ENCODE data around the gene OGFR. TPM values are rescaled to one million over a fixed set of nuclear protein-coding genes. Genes with fewer than 3 reads are reported as not detected.

The OGFR gene, protein sequence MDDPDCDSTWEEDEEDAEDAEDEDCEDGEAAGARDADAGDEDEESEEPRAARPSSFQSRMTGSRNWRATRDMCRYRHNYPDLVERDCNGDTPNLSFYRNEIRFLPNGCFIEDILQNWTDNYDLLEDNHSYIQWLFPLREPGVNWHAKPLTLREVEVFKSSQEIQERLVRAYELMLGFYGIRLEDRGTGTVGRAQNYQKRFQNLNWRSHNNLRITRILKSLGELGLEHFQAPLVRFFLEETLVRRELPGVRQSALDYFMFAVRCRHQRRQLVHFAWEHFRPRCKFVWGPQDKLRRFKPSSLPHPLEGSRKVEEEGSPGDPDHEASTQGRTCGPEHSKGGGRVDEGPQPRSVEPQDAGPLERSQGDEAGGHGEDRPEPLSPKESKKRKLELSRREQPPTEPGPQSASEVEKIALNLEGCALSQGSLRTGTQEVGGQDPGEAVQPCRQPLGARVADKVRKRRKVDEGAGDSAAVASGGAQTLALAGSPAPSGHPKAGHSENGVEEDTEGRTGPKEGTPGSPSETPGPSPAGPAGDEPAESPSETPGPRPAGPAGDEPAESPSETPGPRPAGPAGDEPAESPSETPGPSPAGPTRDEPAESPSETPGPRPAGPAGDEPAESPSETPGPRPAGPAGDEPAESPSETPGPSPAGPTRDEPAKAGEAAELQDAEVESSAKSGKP
- 54.3 and 55.7 TPM in 2 replicates for total RNA-seq

DNA sequence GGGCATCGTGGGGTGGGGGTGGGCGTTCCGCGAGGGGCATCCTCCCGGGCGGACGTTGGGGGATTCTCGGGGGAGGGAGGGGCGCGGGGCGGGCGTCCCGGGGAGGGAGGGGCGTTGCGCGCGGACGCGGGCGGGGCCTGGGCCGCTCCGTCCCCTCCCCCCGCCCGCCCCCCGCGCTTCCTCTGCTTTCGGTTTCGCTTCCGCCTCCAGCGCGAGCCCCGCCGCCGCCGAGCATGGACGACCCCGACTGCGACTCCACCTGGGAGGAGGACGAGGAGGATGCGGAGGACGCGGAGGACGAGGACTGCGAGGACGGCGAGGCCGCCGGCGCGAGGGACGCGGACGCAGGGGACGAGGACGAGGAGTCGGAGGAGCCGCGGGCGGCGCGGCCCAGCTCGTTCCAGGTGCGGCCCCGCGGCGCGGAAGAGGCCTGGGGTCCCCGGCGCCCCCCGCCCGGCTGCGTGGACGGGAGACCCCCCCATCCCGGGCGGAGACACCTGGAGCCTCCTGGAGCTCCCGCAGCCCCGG, at the start of gene OGFR:
Gene OGFR, plus strand, starts transcription at position 209 of the 528 bp plus-strand sequence. Its CDS starts 25 bp downstream, at position 234.
- Mint-ChIP-seq H3K27ac (peak within 1 kb of the TSS; percentile 88), H3K36me3 (ENCODE audit: low read depth) (peaks cover 39% of the 10 kb centered on the region), H3K27me3 (ENCODE audit: low read depth) (no peaks in the 10 kb centered on the region), H3K4me1 (ENCODE audit: low read depth) (peaks cover 21% of the 10 kb centered on the region), H3K4me3 (ENCODE audit: low read depth) (peak within 1 kb of the TSS; percentile 89), H3K9me3 (no peaks in the 10 kb centered on the region)
- intact Hi-C loops (cut with micrococcal nuclease): loop anchor here (1.0 to 5.0 kb wide), 2 partner anchors 10 to 187 kb away; no protein-coding TSS in a partner anchor
- peak; percentile 72 for DNase-seq (ENCODE audit: low spot score)

DNA sequence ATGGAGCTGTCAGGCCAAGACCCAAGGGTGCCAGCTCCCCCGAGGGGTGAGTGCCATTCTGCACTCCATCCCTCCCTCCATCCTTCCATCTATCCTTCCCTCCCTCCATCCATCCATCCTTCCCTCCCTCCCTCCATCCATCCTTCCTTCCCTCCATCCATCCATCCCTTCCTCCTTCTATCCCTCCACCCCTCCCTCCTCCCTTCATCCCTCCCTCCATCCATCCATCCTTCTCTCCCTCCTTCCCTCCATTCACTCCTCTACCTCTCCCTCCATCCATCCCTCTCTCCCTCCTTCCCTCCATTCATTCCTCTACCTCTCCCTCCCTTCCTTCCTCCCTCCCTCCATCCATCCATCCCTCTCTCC, 49.7 kb upstream of the OGFR start:
- peaks cover 27% of the 10 kb centered on the region for H3K27me3 Mint-ChIP-seq (ENCODE audit: low read depth)
- no peak for DNase-seq (ENCODE audit: low spot score)
- no peaks in the 10 kb centered on the region for H3K9me3 Mint-ChIP-seq
- no peak overlapping the region for H3K27ac Mint-ChIP-seq
- H3K4me1 Mint-ChIP-seq (ENCODE audit: low read depth): no peaks in the 10 kb centered on the region
- no peak overlapping the region for H3K4me3 Mint-ChIP-seq (ENCODE audit: low read depth)
- intact Hi-C loops (cut with micrococcal nuclease): no loop called here
- H3K36me3 Mint-ChIP-seq (ENCODE audit: low read depth): no peaks in the 10 kb centered on the region

DNA sequence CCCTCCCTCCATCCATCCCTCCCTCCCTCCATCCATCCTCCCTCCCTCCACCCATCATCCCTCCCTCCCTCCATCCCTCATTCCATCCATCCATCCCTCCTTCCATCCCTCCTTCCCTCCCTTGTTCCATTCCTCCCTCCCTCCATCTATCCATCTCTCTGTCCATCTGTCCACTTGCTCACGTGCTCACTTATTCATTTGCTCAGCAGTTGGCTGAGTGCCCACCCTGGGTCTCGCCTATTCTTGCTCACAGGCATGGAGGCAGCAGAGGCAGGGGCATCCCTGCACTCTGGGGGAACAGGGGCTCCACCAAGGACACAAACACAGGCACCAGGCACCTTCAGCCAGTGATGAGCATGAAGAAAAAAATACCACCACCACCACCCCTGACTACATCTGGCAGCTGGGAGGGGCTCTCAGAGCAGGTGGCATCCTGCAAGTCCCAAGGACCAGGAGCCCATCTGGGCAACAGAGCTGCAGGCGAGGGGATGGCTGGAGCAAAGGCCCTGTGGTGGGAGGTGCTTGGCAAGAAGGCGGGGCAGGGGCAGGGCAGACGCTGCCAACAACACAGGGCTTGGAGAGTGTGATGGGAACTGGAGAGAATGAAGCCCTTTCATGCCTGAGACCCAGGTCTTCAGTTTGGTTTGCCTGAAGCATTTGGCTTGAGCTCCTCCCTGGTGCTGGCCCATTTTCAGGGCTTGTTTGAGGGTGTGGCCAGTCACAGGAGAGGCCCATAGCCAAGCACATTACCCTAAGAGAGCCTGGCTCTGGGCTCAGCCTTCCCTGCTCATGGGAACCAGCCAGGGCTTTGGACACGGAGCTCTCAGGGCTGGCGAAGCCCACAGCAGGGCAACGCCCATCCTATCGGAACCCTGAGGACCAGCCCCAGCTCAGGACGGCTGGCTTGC, 48.6 kb upstream of the OGFR start:
- no peaks in the 10 kb centered on the region for H3K4me1 Mint-ChIP-seq (ENCODE audit: low read depth)
- intact Hi-C loops (cut with micrococcal nuclease): no loop called here
- no peaks in the 10 kb centered on the region for H3K36me3 Mint-ChIP-seq (ENCODE audit: low read depth)
- no peaks in the 10 kb centered on the region for H3K9me3 Mint-ChIP-seq
- H3K4me3 Mint-ChIP-seq (ENCODE audit: low read depth): no peak overlapping the region
- no peak for DNase-seq (ENCODE audit: low spot score)
- H3K27ac Mint-ChIP-seq: no peak overlapping the region
- H3K27me3 Mint-ChIP-seq (ENCODE audit: low read depth): peaks cover 25% of the 10 kb centered on the region

DNA sequence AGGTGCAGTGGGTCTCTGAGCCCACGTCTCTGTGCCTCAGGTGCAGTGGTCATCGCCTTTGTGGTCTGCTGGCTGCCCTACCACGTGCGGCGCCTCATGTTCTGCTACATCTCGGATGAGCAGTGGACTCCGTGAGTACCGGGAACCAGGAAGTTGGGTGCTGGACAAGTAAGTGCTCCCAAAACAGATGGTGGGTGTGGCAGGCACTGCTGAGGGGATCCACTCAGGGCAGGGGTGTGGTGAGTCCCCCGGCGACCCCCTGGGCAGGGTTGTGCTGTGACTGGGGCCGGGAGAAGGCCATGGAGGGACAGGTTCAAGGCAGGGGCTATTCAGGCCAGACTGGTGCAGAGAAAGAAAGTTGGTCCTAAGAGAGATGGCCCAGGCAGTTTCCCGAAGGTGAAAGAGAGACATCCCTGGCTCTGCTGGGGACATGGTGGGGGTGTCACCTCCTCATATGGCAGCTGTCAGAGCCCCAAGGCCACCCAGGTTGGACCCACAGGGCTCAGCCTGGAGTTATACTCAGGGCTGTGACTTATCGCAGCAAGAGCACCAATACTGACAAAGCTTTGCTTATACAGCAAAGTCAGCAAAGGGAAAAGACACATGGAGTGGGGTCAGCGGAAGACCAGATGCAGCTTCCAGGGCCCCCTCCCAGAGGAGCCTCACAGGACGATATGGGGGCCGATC, 46.3 kb upstream of the OGFR start:
- Mint-ChIP-seq H3K27ac (no peak overlapping the region), H3K36me3 (ENCODE audit: low read depth) (no peaks in the 10 kb centered on the region), H3K9me3 (no peaks in the 10 kb centered on the region), H3K4me3 (ENCODE audit: low read depth) (no peak overlapping the region), H3K27me3 (ENCODE audit: low read depth) (peaks cover 18% of the 10 kb centered on the region), H3K4me1 (ENCODE audit: low read depth) (no peaks in the 10 kb centered on the region)
- DNase-seq (ENCODE audit: low spot score): no peak
- intact Hi-C loops (cut with micrococcal nuclease): no loop called here

DNA sequence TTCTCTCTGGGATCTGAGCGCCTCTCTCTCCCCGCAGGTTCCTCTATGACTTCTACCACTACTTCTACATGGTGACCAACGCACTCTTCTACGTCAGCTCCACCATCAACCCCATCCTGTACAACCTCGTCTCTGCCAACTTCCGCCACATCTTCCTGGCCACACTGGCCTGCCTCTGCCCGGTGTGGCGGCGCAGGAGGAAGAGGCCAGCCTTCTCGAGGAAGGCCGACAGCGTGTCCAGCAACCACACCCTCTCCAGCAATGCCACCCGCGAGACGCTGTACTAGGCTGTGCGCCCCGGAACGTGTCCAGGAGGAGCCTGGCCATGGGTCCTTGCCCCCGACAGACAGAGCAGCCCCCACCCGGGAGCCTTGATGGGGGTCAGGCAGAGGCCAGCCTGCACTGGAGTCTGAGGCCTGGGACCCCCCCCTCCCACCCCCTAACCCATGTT, 44.6 kb upstream of the OGFR start:
- no peaks in the 10 kb centered on the region for H3K4me1 Mint-ChIP-seq (ENCODE audit: low read depth)
- H3K36me3 Mint-ChIP-seq (ENCODE audit: low read depth): no peaks in the 10 kb centered on the region
- no peak overlapping the region for H3K4me3 Mint-ChIP-seq (ENCODE audit: low read depth)
- intact Hi-C loops (cut with micrococcal nuclease): no loop called here
- DNase-seq (ENCODE audit: low spot score): no peak
- H3K9me3 Mint-ChIP-seq: no peaks in the 10 kb centered on the region
- H3K27me3 Mint-ChIP-seq (ENCODE audit: low read depth): peaks cover 18% of the 10 kb centered on the region
- H3K27ac Mint-ChIP-seq: no peak overlapping the region

DNA sequence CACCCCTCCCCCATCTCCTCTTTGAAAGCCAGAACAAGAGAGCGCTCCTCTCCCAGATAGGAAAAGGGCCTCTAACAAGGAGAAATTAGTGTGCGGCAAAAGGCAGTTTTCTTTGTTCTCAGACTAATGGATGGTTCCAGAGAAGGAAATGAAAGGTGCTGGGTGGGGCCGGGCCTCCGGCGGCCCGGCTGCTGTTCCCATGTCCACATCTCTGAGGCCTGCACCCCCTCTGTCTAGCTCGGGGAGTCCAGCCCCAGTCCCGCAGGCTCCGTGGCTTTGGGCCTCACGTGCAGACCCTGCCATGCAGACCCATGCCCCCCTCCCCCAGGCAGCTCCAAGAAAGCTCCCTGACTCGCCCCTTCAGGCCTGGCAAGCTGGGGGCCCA, 44.2 kb upstream of the OGFR start:
- no peak for DNase-seq (ENCODE audit: low spot score)
- Mint-ChIP-seq H3K36me3 (ENCODE audit: low read depth) (no peaks in the 10 kb centered on the region), H3K27me3 (ENCODE audit: low read depth) (peaks cover 18% of the 10 kb centered on the region), H3K27ac (no peak overlapping the region), H3K9me3 (no peaks in the 10 kb centered on the region), H3K4me1 (ENCODE audit: low read depth) (no peaks in the 10 kb centered on the region), H3K4me3 (ENCODE audit: low read depth) (no peak overlapping the region)
- intact Hi-C loops (cut with micrococcal nuclease): no loop called here

DNA sequence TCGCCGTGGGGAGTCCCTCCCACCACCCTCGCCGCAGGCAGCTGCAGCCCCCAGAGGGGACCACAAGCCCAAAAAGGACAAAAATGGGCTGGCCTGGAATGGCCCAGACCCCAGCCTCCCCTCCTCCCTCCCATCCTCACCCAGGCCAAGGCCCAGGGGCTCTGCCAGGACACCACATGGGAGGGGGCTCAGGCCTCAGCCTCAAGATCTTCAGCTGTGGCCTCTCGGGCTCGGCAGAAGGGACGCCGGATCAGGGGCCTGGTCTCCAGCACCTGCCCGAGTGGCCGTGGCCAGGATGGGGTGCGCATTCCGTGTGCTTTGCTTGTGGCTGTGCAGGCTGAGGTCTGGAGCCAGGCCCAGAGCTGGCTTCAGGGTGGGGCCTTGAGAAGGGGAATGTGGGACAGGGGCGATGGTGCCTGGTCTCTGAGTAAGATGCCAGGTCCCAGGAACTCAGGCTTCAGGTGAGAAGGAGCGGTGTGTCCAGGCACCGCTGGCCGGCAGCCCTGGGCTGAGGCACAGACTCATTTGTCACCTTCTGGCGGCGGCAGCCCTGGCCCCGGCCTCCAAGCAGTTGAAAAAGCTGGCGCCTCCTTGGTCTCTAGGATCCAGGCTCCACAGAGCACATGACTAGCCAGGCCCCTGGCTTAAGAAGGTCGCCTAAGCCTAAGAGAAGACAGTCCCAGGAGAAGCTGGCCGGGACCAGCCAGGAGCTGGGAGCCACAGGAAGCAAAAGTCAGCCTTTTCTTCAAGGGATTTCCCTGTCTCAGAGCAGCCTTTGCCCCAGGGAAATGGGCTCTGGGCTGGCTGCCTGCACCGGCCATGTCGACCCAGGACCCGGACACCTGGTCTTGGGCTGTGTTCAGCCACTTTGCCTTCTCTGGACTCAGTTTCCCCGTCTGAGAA, 43.5 kb upstream of the OGFR start:
- Mint-ChIP-seq H3K36me3 (ENCODE audit: low read depth) (no peaks in the 10 kb centered on the region), H3K4me1 (ENCODE audit: low read depth) (no peaks in the 10 kb centered on the region), H3K9me3 (no peaks in the 10 kb centered on the region), H3K27ac (no peak overlapping the region), H3K27me3 (ENCODE audit: low read depth) (peaks cover 14% of the 10 kb centered on the region), H3K4me3 (ENCODE audit: low read depth) (no peak overlapping the region)
- intact Hi-C loops (cut with micrococcal nuclease): no loop called here
- no peak for DNase-seq (ENCODE audit: low spot score)

DNA sequence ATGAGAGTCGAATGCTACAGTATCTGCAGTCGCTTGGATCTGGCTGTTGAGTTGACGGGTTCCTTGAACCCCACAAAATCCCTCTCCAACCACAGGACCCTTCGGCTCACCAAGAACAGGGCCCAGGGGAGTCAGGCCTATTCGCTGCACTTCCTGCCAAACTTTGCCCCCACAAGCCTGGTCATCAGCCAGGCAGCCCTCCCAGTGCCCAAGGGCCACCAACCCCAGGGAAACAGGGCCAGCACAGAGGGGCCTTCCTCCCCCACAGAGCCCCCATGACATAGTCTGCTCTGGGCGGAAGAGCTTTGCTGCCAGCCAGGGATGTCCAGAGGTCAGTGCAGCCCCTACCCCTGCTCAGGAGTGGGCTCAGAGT, 42.9 kb upstream of the OGFR start:
- Mint-ChIP-seq H3K4me1 (ENCODE audit: low read depth) (no peaks in the 10 kb centered on the region), H3K36me3 (ENCODE audit: low read depth) (no peaks in the 10 kb centered on the region), H3K27ac (no peak overlapping the region), H3K4me3 (ENCODE audit: low read depth) (no peak overlapping the region), H3K9me3 (no peaks in the 10 kb centered on the region), H3K27me3 (ENCODE audit: low read depth) (peaks cover 11% of the 10 kb centered on the region)
- DNase-seq (ENCODE audit: low spot score): no peak
- intact Hi-C loops (cut with micrococcal nuclease): no loop called here

DNA sequence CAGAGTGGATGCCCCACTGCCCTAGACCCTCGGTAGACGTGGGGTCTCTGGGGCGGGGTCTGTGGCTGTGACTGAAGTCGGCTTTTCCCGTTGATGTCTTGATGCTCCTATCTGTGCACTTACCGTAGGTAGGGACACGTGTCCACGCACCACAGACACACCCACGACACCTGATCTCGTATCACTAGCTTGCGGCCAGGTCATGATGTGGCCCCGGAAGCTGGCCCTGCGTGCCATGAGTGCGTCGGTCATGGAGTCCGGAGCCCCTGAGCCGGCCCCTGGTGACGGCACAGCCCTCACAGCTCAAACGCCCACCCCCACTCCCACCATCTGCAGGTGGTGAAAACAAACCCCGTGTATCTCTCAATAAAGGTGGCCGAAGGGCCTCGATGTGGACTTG, 42.3 kb upstream of the OGFR start:
- Mint-ChIP-seq H3K4me1 (ENCODE audit: low read depth) (no peaks in the 10 kb centered on the region), H3K27me3 (ENCODE audit: low read depth) (peaks cover 8% of the 10 kb centered on the region), H3K4me3 (ENCODE audit: low read depth) (no peak overlapping the region), H3K27ac (no peak overlapping the region), H3K36me3 (ENCODE audit: low read depth) (no peaks in the 10 kb centered on the region), H3K9me3 (no peaks in the 10 kb centered on the region)
- intact Hi-C loops (cut with micrococcal nuclease): no loop called here
- DNase-seq (ENCODE audit: low spot score): no peak

DNA sequence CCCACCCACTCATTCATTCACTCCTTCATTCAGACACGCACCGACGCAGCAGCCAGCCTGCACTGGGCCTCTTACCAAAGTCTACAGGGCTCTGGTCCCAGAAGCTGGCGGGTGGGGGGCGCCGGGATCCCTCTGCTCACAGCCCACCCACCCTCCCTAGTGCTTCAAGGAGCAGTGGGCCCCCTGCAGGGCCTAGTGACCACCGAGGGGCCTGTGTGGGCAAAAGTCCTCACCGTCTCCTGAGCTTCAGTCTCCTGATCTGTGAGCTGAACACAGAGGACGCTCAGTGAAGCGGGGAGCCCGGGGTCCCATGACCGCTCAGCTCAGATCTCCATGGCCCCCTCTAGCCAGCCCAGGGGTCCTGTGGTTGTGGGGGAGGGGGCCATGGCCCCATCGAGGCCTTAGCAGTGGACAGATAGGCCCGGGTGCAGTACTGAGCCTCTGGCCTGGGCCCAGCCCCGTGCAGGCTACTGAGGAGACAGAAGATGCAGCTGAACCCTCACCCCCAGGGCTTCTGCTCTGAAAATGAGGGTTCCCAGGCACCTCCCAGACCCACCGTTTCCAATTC, 41.8 kb upstream of the OGFR start:
- no peak for DNase-seq (ENCODE audit: low spot score)
- Mint-ChIP-seq H3K27me3 (ENCODE audit: low read depth) (peaks cover 4% of the 10 kb centered on the region), H3K9me3 (no peaks in the 10 kb centered on the region), H3K4me3 (ENCODE audit: low read depth) (no peak overlapping the region), H3K27ac (no peak overlapping the region), H3K4me1 (ENCODE audit: low read depth) (no peaks in the 10 kb centered on the region), H3K36me3 (ENCODE audit: low read depth) (no peaks in the 10 kb centered on the region)
- intact Hi-C loops (cut with micrococcal nuclease): no loop called here

DNA sequence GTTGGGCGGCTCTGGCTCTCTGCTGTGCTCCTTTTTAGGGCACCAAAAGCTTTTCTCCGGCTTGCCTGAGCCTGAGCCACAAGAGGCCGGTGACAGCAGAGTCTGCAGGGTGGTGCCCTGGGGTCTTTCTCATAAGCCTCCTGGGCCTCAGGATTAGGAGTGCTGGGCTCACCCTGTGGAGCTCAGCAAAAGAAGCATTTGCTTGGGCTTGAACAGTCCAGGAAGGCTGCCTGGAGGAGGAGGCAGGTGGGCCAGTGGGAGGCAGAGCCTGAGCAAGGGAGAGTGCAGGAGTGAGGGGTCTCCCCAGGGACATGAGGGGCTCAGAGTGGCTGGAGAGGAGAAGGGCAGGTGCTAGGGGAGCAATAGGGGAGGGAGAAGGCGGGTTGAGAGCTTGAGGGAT, 41.2 kb upstream of the OGFR start:
- H3K4me1 Mint-ChIP-seq (ENCODE audit: low read depth): no peaks in the 10 kb centered on the region
- H3K9me3 Mint-ChIP-seq: no peaks in the 10 kb centered on the region

More for the DNA sequence above, 41.2 kb upstream of the OGFR start:
- H3K27me3 Mint-ChIP-seq (ENCODE audit: low read depth): peaks cover 4% of the 10 kb centered on the region
- no peak overlapping the region for H3K27ac Mint-ChIP-seq
- intact Hi-C loops (cut with micrococcal nuclease): no loop called here
- DNase-seq (ENCODE audit: low spot score): no peak
- H3K4me3 Mint-ChIP-seq (ENCODE audit: low read depth): no peak overlapping the region
- no peaks in the 10 kb centered on the region for H3K36me3 Mint-ChIP-seq (ENCODE audit: low read depth)
